Ishikawa (cell line): ENCODE data around the gene WWOX.

Experiments
- CEBPB ChIP-seq: IDR thresholded peaks from 2 replicates; pipeline ENCODE4 v1.6.1; 2012
- CREB1 ChIP-seq: IDR thresholded peaks from 2 replicates; pipeline ENCODE4 v1.6.1; 2012; ENCODE audit warnings: low read depth
- EP300 ChIP-seq: IDR thresholded peaks from 2 replicates; pipeline ENCODE4 v1.6.1; 2012; ENCODE audit warnings: borderline replicate concordance
- FOXM1 ChIP-seq: IDR thresholded peaks from 2 replicates; pipeline ENCODE4 v1.6.1; 2012; ENCODE audit warnings: low read depth, borderline replicate concordance
- MAX ChIP-seq: IDR thresholded peaks from 2 replicates; pipeline ENCODE4 v1.6.1; 2012
- NFIC ChIP-seq: IDR thresholded peaks from 2 replicates; pipeline ENCODE4 v1.6.1; 2012
- RAD21 ChIP-seq: IDR thresholded peaks from 2 replicates; pipeline ENCODE4 v1.6.1; 2012; ENCODE audit warnings: low read depth
- REST ChIP-seq: IDR thresholded peaks from 2 replicates; pipeline ENCODE4 v1.6.1; 2012; ENCODE audit warnings: low read depth, mild to moderate bottlenecking
- TAF1 ChIP-seq: IDR thresholded peaks from 2 replicates; pipeline ENCODE4 v1.6.1; 2012; ENCODE audit warnings: low read depth, mild to moderate bottlenecking
- ZBTB7A ChIP-seq: IDR thresholded peaks from 2 replicates; pipeline ENCODE4 v1.6.1; 2012; ENCODE audit warnings: low read depth
- TF ChIP-seq, protein P1 (sequence below): IDR thresholded peaks from 2 replicates; pipeline ENCODE4 v1.6.1; 2012

DNA sequence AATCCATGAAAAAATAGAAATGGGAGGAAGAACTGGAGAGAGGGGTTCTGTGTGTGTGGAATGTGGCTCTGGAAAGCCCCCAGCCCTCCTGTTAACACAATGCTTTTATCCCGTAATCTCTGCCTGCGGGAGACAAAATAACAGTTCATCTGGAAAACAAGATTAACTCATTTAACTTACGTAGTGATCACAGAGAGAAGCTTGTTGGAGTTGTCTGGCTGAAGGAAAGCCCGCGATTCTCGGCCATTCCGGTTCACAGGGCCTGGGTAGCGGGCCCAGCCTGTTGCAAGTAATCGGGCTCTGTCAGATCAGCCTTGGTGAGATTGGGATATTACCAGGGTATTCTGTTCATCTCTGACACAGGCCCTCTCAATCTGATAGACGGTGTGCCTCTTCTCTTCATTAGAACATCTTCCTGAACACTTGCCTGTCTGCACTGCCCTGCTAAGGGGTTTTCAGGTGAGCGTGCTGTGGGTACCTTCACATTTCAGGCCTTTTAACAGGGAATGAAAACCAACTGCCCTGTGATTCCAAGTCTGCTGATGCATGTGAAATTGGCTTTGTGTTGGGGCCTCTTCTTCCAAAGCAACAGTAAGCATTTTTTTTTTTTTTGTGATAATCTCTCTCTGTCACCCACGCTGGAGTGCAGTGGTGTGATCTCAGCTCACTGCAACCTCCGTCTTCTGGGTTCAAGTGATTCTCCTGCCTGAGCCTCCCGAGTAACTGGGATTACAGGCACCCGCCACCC, 609.9 kb downstream of the WWOX start:
- TF ChIP-seq, protein P1, sequence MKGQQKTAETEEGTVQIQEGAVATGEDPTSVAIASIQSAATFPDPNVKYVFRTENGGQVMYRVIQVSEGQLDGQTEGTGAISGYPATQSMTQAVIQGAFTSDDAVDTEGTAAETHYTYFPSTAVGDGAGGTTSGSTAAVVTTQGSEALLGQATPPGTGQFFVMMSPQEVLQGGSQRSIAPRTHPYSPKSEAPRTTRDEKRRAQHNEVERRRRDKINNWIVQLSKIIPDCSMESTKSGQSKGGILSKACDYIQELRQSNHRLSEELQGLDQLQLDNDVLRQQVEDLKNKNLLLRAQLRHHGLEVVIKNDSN = no peak
- TF ChIP-seq CEBPB = no peak
- no peak for TF ChIP-seq EP300
- no peak for TF ChIP-seq ZBTB7A
- TF ChIP-seq REST = no peak
- TF ChIP-seq FOXM1 = no peak
- TF ChIP-seq MAX = no peak
- no peak for TF ChIP-seq TAF1
- no peak for TF ChIP-seq NFIC
- TF ChIP-seq RAD21 = no peak
- no peak for TF ChIP-seq CREB1
